GM19025 (cell line): ENCODE data around the gene B4GALT1.

Experiments
- ATAC-seq: cut with Tn5 transposase; IDR thresholded peaks from one replicate; pipeline ENCODE4 v1.9.1; 2021; ENCODE audit warnings: mild to moderate bottlenecking, low read depth, moderate library complexity; ENCODE audit not compliant: unreplicated experiment

The B4GALT1 gene

GRCh38 chr9:33125871-33126823, 41.0 kb downstream of the B4GALT1 start:
- ATAC-seq: no peak

- ATAC-seq: no peak
Observed at GRCh38 chr9:33125461-33125860, 41.7 kb downstream of the B4GALT1 start.

DNA sequence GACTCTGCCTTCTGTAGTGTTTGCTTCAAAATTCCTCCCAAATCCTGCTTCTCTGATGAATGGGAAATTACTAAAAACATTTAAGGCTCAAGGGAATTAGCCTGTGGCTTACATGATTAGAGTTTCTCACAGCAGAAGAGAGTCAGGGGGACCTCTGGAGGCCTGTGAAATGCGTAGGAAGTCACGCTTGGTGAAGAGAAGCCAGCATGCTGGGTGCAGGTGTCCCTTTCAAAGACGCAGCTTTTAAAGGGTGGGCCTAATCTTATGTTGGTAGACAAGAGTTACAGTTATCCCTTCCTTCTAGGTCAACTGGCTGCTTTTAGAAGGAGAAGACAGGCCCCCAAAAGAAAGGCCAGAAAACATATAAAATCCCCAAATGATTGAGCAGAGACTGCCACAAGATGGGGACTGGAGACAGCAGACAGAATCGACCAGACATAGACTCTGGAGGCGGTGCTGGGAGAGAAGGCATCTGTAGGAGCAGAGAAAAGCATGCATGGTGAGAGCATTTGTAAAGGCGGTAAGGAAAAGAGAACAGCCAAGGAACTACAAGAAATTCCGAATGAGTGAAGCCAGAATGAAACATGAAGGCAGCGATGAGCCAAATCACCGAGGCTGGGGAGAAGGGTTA, 42.3 kb downstream of the B4GALT1 start:
- no peak for ATAC-seq

- ATAC-seq: no peak
Observed at GRCh38 chr9:33124046-33124445, 43.1 kb downstream of the B4GALT1 start.

- no peak for ATAC-seq
Observed at GRCh38 chr9:33123407-33124031, 43.6 kb downstream of the B4GALT1 start.

DNA sequence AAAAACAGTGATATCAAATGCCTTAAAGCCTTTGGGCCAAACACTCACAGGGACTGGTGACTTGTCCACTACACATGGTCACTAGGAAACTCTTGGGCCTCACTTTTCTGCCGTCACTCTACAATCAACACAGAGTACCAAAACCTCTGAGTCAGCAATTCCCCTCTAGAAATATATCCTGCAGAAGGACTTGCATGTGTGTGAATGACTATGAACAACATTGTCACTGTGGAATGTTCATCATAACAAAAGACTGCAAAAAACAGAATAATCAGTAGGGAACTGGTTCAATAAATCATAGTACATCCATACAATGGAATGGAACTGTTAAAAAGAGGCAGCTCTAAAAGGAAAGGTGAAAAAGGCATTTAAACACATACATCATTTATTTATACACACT, 46.5 kb downstream of the B4GALT1 start:
- no peak for ATAC-seq

GRCh38 chr9:33117796-33118195, 49.3 kb downstream of the B4GALT1 start:
- ATAC-seq: no peak

DNA sequence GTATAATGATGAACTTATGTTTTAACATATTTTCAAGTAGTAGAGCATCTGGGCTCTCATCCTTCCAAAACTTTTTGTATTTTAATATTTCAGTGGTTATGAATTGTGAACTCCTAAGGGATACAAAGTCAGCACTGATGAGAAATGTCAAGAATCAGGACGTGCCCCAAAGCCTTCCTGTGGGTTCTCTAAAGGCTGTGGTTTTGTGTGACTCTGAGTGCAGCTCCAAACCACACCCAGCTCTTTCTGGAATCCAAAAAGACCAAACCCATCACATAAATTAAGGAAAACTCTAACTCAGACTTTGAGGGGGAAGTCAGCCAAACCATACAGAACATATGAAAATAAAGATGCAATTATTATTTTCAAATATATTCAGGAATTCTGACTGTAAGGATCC, 49.8 kb downstream of the B4GALT1 start:
- ATAC-seq: no peak

DNA sequence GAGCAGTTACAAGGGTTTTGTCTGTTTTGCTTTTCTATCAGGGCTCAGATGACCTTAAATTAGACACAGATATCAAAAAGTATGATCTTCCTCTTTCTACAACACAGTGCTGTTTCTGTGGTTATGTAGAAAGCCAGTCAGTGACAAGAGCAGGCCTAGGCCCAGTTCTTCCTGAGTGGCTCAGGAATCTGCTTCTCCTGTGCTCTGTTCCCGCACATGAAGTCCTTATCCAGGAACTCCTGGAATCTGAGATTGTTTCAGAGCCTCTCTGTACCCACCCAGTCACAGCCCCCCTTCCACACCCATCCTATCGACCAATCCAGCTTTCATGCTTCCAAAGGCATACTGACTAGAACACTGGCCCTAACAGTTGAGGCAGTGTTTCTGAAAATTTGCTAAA, 50.3 kb downstream of the B4GALT1 start:
- no peak for ATAC-seq

DNA sequence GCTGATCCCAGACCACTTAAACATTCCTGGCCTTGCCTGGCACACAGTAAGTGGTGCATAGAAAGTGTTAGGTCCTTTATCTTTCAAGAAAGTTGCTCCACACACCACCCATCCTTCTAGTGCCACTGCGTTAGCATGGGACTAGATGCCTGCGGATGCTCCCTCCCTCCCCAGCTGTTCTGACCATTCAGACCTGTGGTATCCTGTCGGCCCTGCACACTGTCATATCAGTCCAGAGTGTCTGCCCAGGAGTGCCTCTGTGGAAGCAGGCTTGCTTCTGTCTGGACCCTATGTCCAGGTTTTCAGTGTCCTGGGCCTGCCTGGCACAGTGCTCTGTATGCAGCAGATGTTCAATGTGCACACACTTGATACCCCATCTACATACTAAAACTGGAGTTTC, 52.4 kb downstream of the B4GALT1 start:
- no peak for ATAC-seq

DNA sequence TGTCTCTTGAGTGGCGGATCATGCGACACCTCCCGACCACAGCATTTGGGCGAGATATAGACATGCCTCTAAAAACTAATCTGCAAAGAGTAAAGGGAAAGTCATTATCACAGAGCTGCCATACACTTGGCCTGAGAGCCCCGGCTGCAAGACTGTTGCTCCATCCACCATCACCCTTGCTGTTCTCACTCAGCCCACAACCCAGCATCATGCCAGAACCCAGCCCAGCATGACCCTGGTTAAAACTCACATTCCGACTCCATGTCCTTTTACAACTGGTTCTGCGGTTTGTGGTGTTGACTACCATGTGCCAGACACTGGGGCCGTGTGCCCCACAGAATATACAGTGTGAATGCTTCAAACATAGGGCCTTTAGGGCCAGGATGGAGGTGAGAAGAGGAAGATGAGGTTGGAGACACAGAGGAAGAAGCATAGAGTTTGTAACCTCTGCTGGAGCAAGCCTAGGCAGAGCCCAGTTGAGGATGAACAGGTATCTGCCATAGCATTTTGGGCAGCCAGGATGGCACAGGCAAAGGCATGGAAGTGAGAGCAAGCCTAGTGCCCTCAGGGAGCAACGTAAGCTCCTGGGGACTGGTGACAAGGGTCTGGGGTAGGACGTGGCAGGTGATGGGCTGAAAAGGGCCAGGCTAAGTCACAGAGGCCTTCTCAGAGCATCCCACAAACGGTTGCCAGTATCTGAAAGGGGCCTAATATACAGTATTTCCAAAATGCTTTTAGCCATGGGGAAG, 53.2 kb downstream of the B4GALT1 start:
- no peak for ATAC-seq

GRCh38 chr9:33112094-33112493, 55.0 kb downstream of the B4GALT1 start:
- no peak for ATAC-seq

DNA sequence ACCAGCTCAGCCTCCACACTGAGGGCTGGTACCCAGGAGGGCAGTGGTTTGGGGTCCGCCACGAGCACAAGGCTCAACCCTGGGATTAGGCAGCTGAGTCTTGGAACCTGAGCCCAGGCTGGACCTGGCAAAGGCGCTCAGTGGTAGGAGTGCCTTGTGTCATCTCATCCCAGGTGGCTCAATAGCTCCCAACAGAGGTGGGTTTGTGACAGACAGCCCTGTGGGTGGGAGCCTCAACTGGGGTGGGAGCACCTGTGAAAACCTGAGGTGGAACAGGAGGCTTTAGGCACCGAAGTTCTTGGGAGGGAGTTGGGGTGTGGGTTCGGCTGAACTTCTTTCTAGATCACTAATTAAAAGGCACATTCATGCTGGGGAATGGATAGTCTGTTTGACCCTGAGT, 55.5 kb downstream of the B4GALT1 start:
- ATAC-seq: no peak

DNA sequence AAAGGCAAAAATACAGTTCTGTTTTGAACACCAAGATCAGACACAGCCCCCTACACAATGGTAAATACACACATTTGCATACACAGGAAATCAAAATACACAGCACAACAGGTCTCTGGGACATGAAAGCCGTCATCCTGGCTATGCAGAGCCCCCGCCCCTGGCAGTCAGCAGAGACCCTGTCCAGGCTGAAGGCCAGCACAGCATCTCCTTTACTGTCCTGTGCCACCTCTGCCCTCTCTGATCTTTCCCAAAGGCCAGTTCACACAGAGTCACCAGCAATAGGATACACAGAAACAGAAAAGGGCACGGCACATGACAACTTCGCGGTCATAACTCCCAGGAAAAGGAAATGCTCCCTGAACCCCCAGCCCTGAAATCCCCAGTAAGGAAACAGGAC, 56.5 kb downstream of the B4GALT1 start:
- no peak for ATAC-seq

DNA sequence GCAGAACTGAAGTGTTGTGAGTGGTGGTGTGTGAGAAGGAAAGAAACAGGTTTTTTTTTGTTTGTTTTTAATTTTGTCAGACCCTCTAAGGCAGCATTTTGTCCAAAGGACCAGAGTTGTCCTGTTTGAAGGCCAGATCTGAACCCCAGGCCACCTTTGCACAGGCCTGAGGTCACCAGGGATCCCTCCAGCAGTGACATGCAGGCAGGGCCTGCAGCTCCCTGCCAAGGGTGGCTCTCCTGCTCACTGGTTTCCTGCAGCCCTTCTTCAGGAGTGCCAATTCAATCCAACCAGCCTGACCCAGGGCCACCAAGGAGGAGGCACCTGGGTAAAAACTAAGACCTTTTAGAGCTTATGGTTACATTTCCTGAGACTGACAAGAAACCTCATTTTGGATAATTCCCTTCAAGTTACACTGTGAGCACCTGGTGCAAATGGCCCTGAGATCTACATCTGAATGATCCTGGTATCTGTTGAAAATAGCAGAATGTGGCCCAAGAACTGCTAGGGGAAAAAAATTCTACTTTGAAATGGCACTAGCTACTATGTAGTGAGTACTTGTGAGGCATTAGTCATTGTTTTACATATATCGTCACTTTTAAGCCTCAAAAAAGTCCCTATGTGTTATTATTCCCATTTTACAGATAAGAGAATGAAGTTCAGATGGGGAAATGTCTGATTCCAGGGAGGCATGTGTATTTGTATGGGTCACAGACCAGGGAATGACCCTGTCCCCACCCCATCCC, 57.1 kb downstream of the B4GALT1 start:
- no peak for ATAC-seq

GRCh38 chr9:33109097-33109496, 58.0 kb downstream of the B4GALT1 start:
- no peak for ATAC-seq

DNA sequence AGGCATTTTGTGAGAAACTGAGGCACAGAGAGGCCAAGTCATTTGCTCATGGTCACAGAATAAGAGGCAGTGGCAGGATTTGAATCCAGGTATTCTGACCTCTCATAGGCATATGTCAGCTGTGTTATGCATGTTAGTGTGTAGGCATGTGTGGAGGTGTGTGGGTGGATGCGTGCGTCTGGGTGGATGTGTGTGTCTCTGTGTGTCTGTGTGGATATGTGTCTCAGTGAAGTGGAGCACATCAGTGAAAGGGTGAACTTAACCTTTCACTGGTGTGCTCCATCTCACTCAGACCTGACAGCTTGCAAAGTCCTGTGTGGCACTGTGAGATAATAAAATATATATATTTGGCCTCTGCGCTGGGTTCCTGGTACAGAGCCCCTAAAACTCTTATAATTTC, 58.7 kb downstream of the B4GALT1 start:
- no peak for ATAC-seq

DNA sequence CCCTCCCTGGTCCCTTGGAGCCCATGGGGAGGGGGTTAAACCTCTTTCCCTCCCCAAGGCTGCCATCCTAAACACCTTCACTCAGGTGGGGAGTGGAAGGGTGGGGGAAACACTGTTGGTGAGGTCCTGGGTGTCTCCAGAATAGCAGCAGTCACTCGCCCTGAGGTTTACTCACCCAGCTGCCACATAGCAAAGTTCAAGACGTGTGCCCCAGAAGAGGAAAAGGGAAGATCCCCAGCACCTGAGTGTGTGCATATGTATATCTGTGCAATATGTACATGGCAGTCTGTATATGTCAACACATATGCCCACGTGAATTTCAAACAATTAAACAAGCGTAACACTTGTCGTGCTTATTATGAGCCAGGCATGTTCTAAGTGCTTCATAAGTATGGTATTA, 59.4 kb downstream of the B4GALT1 start:
- ATAC-seq: no peak

GRCh38 chr9:33106827-33107621, 60.1 kb downstream of the B4GALT1 start:
- ATAC-seq: no peak
